GM12891 (cell line): Measurements from ENCODE around the gene MSMP.

Experiments
- DNase-seq: peaks from one replicate; pipeline ENCODE4 v3.0.0; 2011; ENCODE audit warnings: low spot score; ENCODE audit not compliant: insufficient read length
- FAIRE-seq: peaks from 2 replicates; lab custom pipeline; 2011; peaks lifted over from hg19 to GRCh38; lab: Jason Lieb, UNC
- PAX5 ChIP-seq: IDR thresholded peaks from 2 replicates; pipeline ENCODE4 v1.6.1; 2011; ENCODE audit warnings: low read length, moderate library complexity, mild to moderate bottlenecking; ENCODE audit not compliant: insufficient read depth, severe bottlenecking
- POLR2A ChIP-seq: IDR thresholded peaks from 2 replicates; pipeline ENCODE4 v1.6.1; 2011; ENCODE audit warnings: low read depth, low read length, control low read depth
- POLR2AphosphoS5 ChIP-seq: IDR thresholded peaks from 2 replicates; pipeline ENCODE4 v1.6.1; 2011; ENCODE audit warnings: low read depth, low read length, control low read depth
- POU2F2 ChIP-seq: IDR thresholded peaks from 2 replicates; pipeline ENCODE4 v1.6.1; 2011; ENCODE audit warnings: low read depth, mild to moderate bottlenecking, control low read depth, low read length, moderate library complexity
- SPI1 ChIP-seq: IDR thresholded peaks from 2 replicates; pipeline ENCODE4 v1.6.1; 2011; ENCODE audit warnings: low read depth, low read length, control low read depth
- TAF1 ChIP-seq: IDR thresholded peaks from 2 replicates; pipeline ENCODE4 v1.6.1; 2011; ENCODE audit warnings: low read depth, low read length, control low read depth

Gene MSMP

DNA sequence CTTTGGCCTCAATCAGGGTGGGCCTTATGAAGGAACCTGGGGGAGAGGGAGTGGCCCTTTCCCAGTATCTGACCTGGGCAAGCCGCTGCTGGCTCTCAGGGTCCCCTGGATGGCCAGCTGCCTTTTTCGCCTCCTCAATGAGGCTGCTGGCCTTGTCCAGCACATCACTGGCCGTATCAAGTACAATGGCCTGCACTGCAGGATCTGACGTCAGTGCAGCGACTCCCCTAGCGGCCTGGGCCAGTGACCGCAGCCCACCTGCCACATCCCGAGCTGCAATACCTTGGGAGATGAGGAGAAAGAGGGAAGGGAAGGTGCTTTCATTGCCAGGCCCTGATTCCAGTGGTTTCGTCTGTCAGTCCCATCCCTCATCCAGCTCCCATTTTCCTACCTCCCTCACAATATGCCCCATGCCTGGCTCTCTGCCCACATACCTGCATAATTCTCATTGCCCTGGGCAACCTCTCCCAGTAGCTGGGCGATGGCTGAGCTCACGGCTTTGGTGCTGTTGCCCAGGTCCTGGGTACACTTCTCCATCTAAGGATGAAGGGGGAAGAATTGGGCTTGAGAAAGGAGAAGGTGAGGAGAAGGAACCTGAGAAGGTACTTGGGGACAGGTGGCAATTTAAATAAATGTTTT lies 41.2 kb downstream of the MSMP start:
- DNase-seq (no peak), FAIRE-seq (no peak)
- TF ChIP-seq SPI1 (no peak), POU2F2 (no peak), POLR2A (no peak), POLR2AphosphoS5 (no peak), TAF1 (no peak), PAX5 (no peak)

DNA sequence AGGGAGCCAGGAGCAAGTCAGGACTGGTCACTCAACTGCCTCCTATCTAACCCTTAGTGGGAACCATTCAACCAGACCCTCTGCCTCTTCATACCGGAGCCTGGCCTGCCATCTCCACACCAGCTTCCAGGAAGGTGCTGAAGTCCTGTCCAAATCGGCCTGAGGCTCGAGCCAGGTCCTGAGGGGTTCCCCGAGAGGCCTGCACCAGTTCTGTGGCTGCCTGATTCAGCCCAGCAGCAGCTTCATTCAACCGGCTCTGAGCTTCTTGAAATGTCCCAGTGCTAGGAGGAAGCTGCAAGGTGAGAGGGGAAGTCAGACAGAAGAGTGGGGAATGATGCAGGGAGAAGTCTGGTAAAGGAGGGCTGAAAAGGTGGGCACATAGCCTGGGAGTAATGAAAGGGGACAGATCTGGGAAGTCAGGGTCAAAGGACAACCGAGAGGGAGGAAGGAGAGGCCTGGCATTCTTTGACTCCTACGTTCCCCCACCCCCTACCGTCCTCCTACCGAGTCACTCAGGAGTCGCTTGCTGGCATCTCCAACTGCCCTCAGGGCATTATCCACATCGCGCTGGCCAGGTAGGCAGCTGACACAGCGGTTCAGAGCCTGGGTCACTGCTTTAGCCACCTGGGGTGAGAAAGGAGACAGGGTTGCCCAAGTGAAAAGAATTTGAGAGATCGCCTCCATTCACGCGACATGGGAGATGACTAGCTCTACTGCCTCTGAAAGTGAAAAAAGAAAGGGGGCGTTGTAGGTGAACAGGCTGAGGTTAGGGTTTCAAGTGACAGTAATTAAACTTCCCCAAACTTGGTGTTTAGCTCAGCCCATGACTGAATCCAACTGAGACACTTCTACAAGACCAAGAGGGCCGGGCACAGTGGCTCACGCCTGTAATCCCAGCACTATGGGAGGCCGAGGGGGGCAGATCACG lies 42.3 kb downstream of the MSMP start:
- FAIRE-seq (peak; percentile 52), DNase-seq (peak; percentile 54)
- TF ChIP-seq POU2F2, result no peak
- TF ChIP-seq POLR2AphosphoS5, result no peak
- TF ChIP-seq TAF1, result no peak
- TF ChIP-seq PAX5, result no peak
- no peak for TF ChIP-seq POLR2A
- TF ChIP-seq SPI1, result no peak

DNA sequence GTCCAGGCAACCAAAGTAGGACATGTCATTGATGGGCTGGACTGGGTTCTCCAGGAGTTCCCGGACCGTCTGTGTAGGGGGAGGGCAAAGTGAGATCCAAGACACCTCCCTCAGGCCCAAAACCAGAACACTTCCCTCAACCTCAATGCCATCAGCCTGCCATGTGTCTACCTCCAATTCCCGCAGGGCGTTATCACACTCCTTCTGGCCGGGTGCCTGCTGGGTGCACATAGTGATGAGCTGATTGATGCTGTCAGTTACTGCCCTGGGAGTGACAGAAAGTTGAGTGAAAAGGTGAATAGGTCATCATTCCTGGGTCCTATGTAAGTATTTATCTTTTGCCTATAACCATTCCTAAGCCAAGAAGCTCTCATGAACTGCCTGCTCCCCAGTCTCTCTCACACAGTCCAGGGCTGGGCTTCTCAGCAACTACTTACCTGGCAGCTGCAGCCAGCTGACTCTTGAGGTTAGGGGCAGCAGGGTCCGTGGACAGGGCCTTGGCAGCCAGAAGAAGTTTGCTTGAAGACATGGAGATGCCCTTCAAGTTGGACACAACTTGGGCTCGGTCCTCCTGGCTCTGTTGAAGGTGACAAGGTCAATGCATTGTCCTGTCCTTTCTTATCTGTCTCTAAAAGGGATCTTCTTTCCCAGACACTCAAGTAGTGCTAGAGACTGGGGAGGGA lies 43.1 kb downstream of the MSMP start:
- TF ChIP-seq POLR2A (no peak), PAX5 (no peak), POLR2AphosphoS5 (no peak), TAF1 (no peak), POU2F2 (no peak), SPI1 (no peak)
- FAIRE-seq (no peak), DNase-seq (no peak)

DNA sequence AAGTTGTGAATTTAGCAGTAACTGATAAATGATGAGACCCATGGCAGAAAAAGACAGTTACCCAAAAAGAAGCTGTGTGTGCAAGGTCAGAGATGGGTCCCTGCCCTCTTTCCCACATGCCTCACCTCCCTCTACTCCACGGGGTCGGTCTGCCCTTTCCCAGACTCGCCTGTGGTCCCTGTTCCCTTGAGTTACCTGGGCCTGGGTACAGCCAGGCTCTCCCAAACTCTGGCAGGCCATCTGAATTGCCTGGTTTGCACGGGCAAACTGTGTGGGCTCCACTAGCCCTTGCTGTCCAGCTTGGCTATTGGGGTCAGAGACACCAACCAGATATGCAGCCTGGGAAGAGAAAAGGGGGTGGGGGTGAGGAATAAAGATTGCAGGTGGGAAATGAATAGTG lies 45.9 kb downstream of the MSMP start:
- FAIRE-seq (no peak), DNase-seq (no peak)
- TF ChIP-seq POU2F2 (no peak), POLR2AphosphoS5 (no peak), SPI1 (no peak), POLR2A (no peak), TAF1 (no peak)

DNA sequence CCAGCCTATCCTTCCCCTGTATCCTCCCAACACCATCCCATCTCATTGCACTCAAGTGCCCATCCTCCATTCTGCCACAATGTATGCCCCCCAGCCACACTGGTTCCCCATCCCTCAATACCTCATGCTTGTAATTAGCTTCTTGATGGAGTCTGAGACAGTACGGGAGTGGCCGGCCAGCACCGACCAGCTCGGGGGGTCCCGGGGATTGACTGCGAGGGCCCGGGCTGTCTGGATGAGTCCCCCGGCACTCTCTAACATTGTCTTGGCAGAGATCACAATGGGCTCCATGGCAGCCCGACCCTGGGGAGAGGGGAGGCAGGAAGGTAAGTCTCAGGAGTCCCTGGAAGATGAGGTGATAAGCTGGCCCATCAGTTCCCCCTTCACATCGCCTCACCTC lies 47.1 kb downstream of the MSMP start:
- TF ChIP-seq POLR2A, result no peak
- FAIRE-seq (no peak), DNase-seq (no peak)

DNA sequence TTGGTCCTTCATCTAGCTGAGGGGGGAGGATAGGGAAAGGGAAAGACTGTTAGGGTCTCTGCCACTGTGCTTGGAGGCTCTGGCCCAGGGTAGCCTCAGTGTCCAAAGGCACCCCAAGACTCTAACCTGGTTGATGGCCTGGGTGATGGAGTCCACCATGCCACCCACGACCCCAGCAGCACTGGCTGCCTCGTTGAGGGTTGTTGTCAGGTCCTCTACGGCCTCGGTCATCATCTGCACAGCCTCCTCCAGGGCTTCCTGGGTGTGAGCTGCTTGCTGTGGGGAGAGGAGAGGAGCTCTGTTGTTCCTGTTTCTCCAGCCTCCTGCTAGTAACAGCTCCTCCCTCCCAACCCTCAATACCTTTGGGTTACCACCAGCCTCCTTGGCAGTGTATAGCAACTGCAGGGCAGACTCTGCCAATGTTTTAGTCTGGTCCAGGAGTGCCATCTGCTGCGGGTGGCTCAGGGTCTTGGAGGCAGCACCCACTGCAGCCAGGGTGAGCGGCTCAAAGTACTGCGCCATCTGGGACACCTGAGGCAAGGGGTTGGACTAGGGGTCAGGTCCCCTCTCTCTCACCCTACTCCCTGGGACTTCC lies 48.1 kb downstream of the MSMP start:
- FAIRE-seq (no peak), DNase-seq (no peak)
- TF ChIP-seq POLR2A (no peak), TAF1 (no peak), POLR2AphosphoS5 (no peak), POU2F2 (no peak), SPI1 (no peak), PAX5 (no peak)

DNA sequence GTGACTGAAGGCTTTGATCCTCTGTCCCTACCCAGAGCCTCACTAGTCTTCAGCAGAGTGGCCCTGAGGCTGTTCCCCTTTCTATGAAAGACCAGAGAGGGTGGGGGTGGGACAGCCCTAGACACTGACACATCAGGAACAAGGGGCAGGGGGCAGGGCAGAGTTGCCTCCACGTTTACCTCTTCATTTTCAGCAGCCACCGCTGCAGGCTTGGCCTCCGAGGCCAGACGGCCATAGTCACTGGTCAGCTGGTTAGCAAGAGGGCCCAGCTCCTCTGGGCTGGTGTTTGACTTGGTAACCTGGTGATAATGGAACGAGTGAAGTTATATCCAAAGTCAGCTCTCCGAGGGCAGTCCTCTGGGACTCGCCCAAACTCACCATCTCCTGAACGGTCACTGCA lies 48.7 kb downstream of the MSMP start:
- TF ChIP-seq PAX5 (no peak), POU2F2 (no peak), POLR2A (no peak), POLR2AphosphoS5 (no peak), SPI1 (no peak), TAF1 (no peak)
- FAIRE-seq (no peak), DNase-seq (no peak)

DNA sequence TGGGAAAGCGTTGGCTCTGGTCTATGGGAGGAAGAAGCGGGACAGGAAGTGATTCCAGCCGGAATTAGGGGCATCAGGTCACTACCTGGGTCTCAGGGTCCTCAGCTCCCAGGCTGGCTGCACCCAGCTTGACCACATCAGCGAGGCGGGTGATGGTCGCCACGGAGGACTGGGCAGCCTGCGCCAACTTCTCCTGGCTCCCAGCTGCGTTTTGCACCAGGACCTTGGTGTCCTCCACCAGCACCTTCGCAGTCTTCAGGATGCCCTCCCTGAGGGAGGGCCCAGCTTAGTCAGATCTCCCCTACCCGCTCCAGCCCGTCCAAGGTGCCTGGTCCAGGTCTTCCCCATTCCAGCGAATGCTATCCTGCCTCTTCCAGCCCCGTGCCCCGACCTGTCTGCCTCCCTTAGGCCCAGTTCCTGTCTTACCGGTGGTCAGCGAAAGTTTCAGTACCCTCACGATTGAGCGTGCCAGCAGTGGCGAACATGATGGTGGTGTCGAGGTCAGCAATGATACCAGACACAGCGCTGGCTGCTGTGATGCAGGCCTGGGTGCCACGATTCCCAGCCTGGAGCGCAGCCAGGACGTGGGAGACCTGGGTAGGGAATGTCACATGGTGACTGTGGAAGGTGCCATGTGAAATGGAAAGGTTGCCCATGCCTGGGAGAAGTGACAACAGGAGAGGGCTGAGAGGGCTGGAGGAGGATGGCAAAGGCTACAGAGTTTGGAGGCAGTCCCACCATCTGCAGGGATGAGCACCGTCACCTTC lies 50.0 kb downstream of the MSMP start:
- no peak for TF ChIP-seq SPI1
- no peak for TF ChIP-seq POLR2A
- no peak for TF ChIP-seq TAF1
- TF ChIP-seq POLR2AphosphoS5, result no peak
- TF ChIP-seq POU2F2, result no peak
- TF ChIP-seq PAX5, result no peak
- FAIRE-seq (no peak), DNase-seq (no peak)
